H1 (cell line): ENCODE data around the gene LRRC10. TPM values are rescaled to one million over a fixed set of nuclear protein-coding genes. Genes with fewer than 3 reads are reported as not detected.

Source experiments
- CTCF ChIA-PET: fragments of 300-600 bp; sonication (Branson Sonifier 250); formaldehyde crosslinking; loops from one replicate; lab custom pipeline; 2021; ENCODE audit not compliant: partially characterized antibody; lab: Charles Lee
- POLR2A ChIA-PET: fragments of 300-600 bp; sonication (Branson Sonifier 250); formaldehyde crosslinking; loops from one replicate; lab custom pipeline; 2021; ENCODE audit warnings: inconsistent platforms; ENCODE audit not compliant: partially characterized antibody; lab: Charles Lee
- DNase-seq, 2 experiments: peaks; one replicate each; pipeline versions ENCODE4 v3.0.0 to v3.0.0-alpha.2; 2010 to 2022; ENCODE audit warnings: low spot score in 2 of 2, low read depth in 1 of 2, mixed read lengths in 1 of 2
- FAIRE-seq: peaks from 2 replicates; lab custom pipeline; 2011; peaks lifted over from hg19 to GRCh38; lab: Jason Lieb, UNC
- H2AFZ ChIP-seq: 2 replicates; pipeline ENCODE4 v1.8.1; 2012; ENCODE audit warnings: low read length, inconsistent platforms
- H2AK5ac ChIP-seq: 2 replicates; pipeline ENCODE4 v1.6.1; 2013; ENCODE audit warnings: low read depth, low read length
- H2BK120ac ChIP-seq: replicated peaks from 2 replicates; pipeline ENCODE3; 2013; ENCODE audit warnings: low read depth, low read length, inconsistent platforms
- H2BK12ac ChIP-seq: 2 replicates; pipeline ENCODE4 v1.6.1; 2013; ENCODE audit warnings: low read depth, low read length
- H2BK15ac ChIP-seq: 2 replicates; pipeline ENCODE4 v1.6.1; 2013; ENCODE audit warnings: low read length
- H2BK20ac ChIP-seq: 2 replicates; pipeline ENCODE4 v1.6.1; 2013; ENCODE audit warnings: low read length
- H2BK5ac ChIP-seq: 2 replicates; pipeline ENCODE4 v1.6.1; 2013; ENCODE audit warnings: low read depth, low read length
- H3K14ac ChIP-seq: 2 replicates; pipeline ENCODE4 v1.6.1; 2013; ENCODE audit warnings: inconsistent platforms; ENCODE audit not compliant: insufficient read length
- H3K18ac ChIP-seq: 2 replicates; pipeline ENCODE4 v1.6.1; 2013; ENCODE audit warnings: low read length; ENCODE audit errors: extremely low read depth
- H3K23ac ChIP-seq: 2 replicates; pipeline ENCODE4 v1.6.1; 2013; ENCODE audit warnings: inconsistent platforms; ENCODE audit not compliant: insufficient read length
- H3K23me2 ChIP-seq: 2 replicates; pipeline ENCODE4 v1.6.1; 2013; ENCODE audit warnings: low read depth, low read length
- H3K27ac ChIP-seq: 2 replicates; pipeline ENCODE4 v1.6.1; 2011; ENCODE audit warnings: low read depth, low read length, inconsistent platforms
- H3K27me3 ChIP-seq, 4 experiments: replicated peaks in 1 of 4; 1 replicate in 1 of 4; 2 replicates in 3 of 4; pipeline versions ENCODE4 v1.6.1 to v1.8.1; 2011 to 2013; ENCODE audit warnings: low read length in 3 of 4, mild to moderate bottlenecking in 3 of 4, inconsistent platforms in 2 of 4, mixed read lengths in 2 of 4, moderate library complexity in 1 of 4; ENCODE audit not compliant: control insufficient read depth in 3 of 4, insufficient read depth in 3 of 4; ENCODE audit errors: extremely low read depth in 1 of 4
- H3K36me3 ChIP-seq, 4 experiments: 2 replicates each; pipeline versions ENCODE4 v1.6.1 to v1.8.1; 2011 to 2013; ENCODE audit warnings: mild to moderate bottlenecking in 4 of 4, low read length in 3 of 4, moderate library complexity in 2 of 4, control low read depth in 1 of 4, inconsistent platforms in 1 of 4; ENCODE audit not compliant: insufficient read depth in 4 of 4, control insufficient read depth in 2 of 4
- H3K4ac ChIP-seq: replicated peaks from 2 replicates; pipeline ENCODE3; 2013; ENCODE audit warnings: low read length, low read depth, mixed read lengths, inconsistent platforms; ENCODE audit not compliant: insufficient read length
- H3K4me1 ChIP-seq, 4 experiments: replicated peaks in 1 of 4; 1 replicate in 1 of 4; 2 replicates in 3 of 4; pipeline versions ENCODE4 v1.6.1 to v1.8.1; 2011 to 2013; ENCODE audit warnings: low read length in 3 of 4, inconsistent platforms in 2 of 4, mixed read lengths in 1 of 4; ENCODE audit not compliant: insufficient read depth in 4 of 4, control insufficient read depth in 3 of 4
- H3K4me2 ChIP-seq, 2 experiments: 2 replicates each; pipeline versions ENCODE4 v1.6.1 to v1.8.1; 2011 to 2013; ENCODE audit warnings: low read depth in 2 of 2, low read length in 2 of 2, control low read depth in 1 of 2, inconsistent platforms in 1 of 2, mild to moderate bottlenecking in 1 of 2; ENCODE audit not compliant: insufficient read depth in 1 of 2
- H3K4me3 ChIP-seq, 4 experiments: fragments of 200-600, 300-600 bp in 1 of 4; sonication (generic), shearing (Covaris generic), sonication (Bioruptor Twin) in 1 of 4; 2 replicates each; pipeline versions ENCODE4 v1.5.1 to v1.8.1; 2011 to 2016; ENCODE audit warnings: low read length in 4 of 4, low read depth in 3 of 4, control low read depth in 2 of 4, inconsistent platforms in 2 of 4, mild to moderate bottlenecking in 2 of 4, mixed read lengths in 1 of 4, moderate library complexity in 1 of 4; ENCODE audit not compliant: insufficient read depth in 2 of 4; ENCODE audit errors: extremely low read depth in 1 of 4
- H3K56ac ChIP-seq: replicated peaks from 2 replicates; pipeline ENCODE3; 2013; ENCODE audit warnings: low read depth, mild to moderate bottlenecking, mixed read lengths, low read length, inconsistent platforms; ENCODE audit not compliant: insufficient read length
- H3K79me1 ChIP-seq: 2 replicates; pipeline ENCODE4 v1.6.1; 2013; ENCODE audit warnings: low read depth, low read length, control low read depth
- H3K79me2 ChIP-seq, 2 experiments: 2 replicates each; pipeline versions ENCODE4 v1.6.1 to v1.8.1; 2012 to 2013; ENCODE audit warnings: low read length in 2 of 2, mild to moderate bottlenecking in 2 of 2, inconsistent platforms in 1 of 2; ENCODE audit not compliant: insufficient read depth in 2 of 2, control insufficient read depth in 1 of 2
- H3K9ac ChIP-seq, 4 experiments: replicated peaks in 1 of 4; 1 replicate in 1 of 4; 2 replicates in 3 of 4; pipeline versions ENCODE4 v1.6.1 to v1.8.1; 2011 to 2013; ENCODE audit warnings: low read depth in 3 of 4, low read length in 3 of 4, control low read depth in 2 of 4, mild to moderate bottlenecking in 2 of 4, moderate library complexity in 2 of 4, inconsistent platforms in 1 of 4; ENCODE audit errors: extremely low read depth in 1 of 4
- H3K9me3 ChIP-seq, 2 experiments: 2 replicates each; pipeline versions ENCODE4 v1.6.1 to v1.8.1; 2012 to 2013; ENCODE audit warnings: mild to moderate bottlenecking in 2 of 2, moderate library complexity in 2 of 2, control low read depth in 1 of 2, inconsistent platforms in 1 of 2, low read depth in 1 of 2, low read length in 1 of 2, mixed read lengths in 1 of 2; ENCODE audit not compliant: insufficient read depth in 2 of 2
- H4K20me1 ChIP-seq, 2 experiments: replicated peaks in 1 of 2; 2 replicates each; pipeline versions ENCODE3 to v1.8.1; 2011 to 2013; ENCODE audit warnings: inconsistent platforms in 2 of 2, low read length in 2 of 2, mild to moderate bottlenecking in 1 of 2; ENCODE audit not compliant: insufficient read depth in 2 of 2, control insufficient read depth in 1 of 2
- H4K5ac ChIP-seq: 2 replicates; pipeline ENCODE4 v1.6.1; 2013; ENCODE audit warnings: low read length, low read depth, mixed read lengths, inconsistent platforms; ENCODE audit not compliant: insufficient read length
- H4K8ac ChIP-seq: 2 replicates; pipeline ENCODE4 v1.8.0; 2013; ENCODE audit warnings: mild to moderate bottlenecking, moderate library complexity, low read length, inconsistent platforms; ENCODE audit not compliant: insufficient read depth; ENCODE audit errors: extremely low read depth
- H4K91ac ChIP-seq: replicated peaks from 2 replicates; pipeline ENCODE3; 2013; ENCODE audit warnings: low read length, mixed read lengths, inconsistent platforms; ENCODE audit not compliant: insufficient read length
- CHD2 ChIP-seq: IDR thresholded peaks from 2 replicates; pipeline ENCODE4 v1.6.1; 2012; ENCODE audit warnings: low read length, improper control_type of control experiment
- KDM5A ChIP-seq: fragments of 200-600 bp; IDR thresholded peaks from 2 replicates; pipeline ENCODE4 v1.7.1; 2012; ENCODE audit warnings: mild to moderate bottlenecking, low read length, inconsistent platforms, mixed read lengths
- POLR2A ChIP-seq, 2 experiments: IDR thresholded peaks; 1 replicate in 1 of 2; 2 replicates in 1 of 2; pipeline ENCODE4 v1.6.1; 2011; ENCODE audit warnings: low read depth in 2 of 2, low read length in 2 of 2, mild to moderate bottlenecking in 2 of 2; ENCODE audit errors: control extremely low read depth in 1 of 2
- RAD21 ChIP-seq, 2 experiments: IDR thresholded peaks in 1 of 2; conservative IDR thresholded peaks in 1 of 2; 2 replicates each; pipeline ENCODE4 v1.6.1; 2011; ENCODE audit warnings: low read depth in 2 of 2, low read length in 2 of 2, improper control_type of control experiment in 1 of 2, inconsistent platforms in 1 of 2, mild to moderate bottlenecking in 1 of 2, moderate library complexity in 1 of 2
- polyA plus RNA-seq, 7 experiments: library from polyadenylated mRNA; depleted of rRNA in 3 of 7; stranded (reverse) in 5 of 7; unstranded in 2 of 7; fragments of >200 nt in 5 of 7; fragments of 200-250 nt in 2 of 7; gene quantifications; 1 replicate in 5 of 7; 2 replicates in 1 of 7; 4 replicates in 1 of 7; pipeline versions ENCODE4 v1.2.1 to v1.2.3, GENCODE V29; 2011 to 2013; ENCODE audit warnings: missing spikeins in 2 of 7, mixed read lengths in 2 of 7
- total RNA-seq: library from RNA; stranded (reverse); fragmentation: NEBNext Ultra II Directional; extraction: Animal tissue kit (Norgen Biotek cat#: 25700); gene quantifications from 2 replicates; pipeline ENCODE4 v1.2.1, GENCODE V29; 2021
- TF ChIP-seq, protein P1 (sequence below), 3 experiments: IDR thresholded peaks; 1 replicate in 2 of 3; 2 replicates in 1 of 3; pipeline versions ENCODE4 v1.5.1 to v1.6.1; 2011; ENCODE audit warnings: low read length in 3 of 3, mild to moderate bottlenecking in 3 of 3, inconsistent platforms in 2 of 3, low read depth in 1 of 3, moderate library complexity in 1 of 3; ENCODE audit not compliant: insufficient read depth in 1 of 3; ENCODE audit errors: control extremely low read depth in 1 of 3

LRRC10 gene
- total and polyA plus RNA-seq, 2 of the 8 experiments (the other 6 are each of a cell fraction or from before 2014, with no cell fraction given) = not detected

DNA sequence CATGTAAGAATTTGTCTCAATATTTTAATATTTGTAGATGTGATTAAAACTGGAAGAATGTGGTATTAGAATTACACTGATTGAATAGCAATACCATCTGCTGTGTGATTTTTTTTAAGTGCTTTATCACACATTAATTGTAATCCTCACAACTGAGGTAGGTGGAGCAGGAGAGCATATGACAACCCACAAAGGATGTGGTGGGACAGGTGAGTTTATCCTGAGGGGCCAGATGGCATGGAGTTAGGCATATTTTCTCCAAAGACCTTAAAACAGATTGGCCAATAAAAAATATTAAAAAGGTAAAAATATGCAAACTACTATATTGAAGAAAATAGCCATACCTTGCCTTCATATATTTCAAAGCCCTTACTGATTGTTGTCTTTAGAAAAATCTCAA, 7.8 kb downstream of the LRRC10 start:
- TF ChIP-seq POLR2A (IDR thresholded peaks at IDR 0.05; ENCODE audit: control extremely low read depth in 1 of 2, low read depth in 2 of 2, low read length in 2 of 2) (peak in 1 of 2 experiments; percentile 37; a peak in 1 of 3 replicates), CHD2 (no peak), KDM5A (no peak), RAD21 (IDR thresholded peaks at IDR 0.05 in 1 of 2, conservative IDR thresholded peaks at IDR 0.05 in 1 of 2; ENCODE audit: low read depth in 2 of 2, low read length in 2 of 2) (peak in 1 of 2 experiments; percentile 32; a peak in 3 of 4 replicates)
- TF ChIP-seq, protein P1, sequence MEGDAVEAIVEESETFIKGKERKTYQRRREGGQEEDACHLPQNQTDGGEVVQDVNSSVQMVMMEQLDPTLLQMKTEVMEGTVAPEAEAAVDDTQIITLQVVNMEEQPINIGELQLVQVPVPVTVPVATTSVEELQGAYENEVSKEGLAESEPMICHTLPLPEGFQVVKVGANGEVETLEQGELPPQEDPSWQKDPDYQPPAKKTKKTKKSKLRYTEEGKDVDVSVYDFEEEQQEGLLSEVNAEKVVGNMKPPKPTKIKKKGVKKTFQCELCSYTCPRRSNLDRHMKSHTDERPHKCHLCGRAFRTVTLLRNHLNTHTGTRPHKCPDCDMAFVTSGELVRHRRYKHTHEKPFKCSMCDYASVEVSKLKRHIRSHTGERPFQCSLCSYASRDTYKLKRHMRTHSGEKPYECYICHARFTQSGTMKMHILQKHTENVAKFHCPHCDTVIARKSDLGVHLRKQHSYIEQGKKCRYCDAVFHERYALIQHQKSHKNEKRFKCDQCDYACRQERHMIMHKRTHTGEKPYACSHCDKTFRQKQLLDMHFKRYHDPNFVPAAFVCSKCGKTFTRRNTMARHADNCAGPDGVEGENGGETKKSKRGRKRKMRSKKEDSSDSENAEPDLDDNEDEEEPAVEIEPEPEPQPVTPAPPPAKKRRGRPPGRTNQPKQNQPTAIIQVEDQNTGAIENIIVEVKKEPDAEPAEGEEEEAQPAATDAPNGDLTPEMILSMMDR (IDR thresholded peaks at IDR 0.05; ENCODE audit: control extremely low read depth in 1 of 3, insufficient read depth in 1 of 3, low read depth in 1 of 3, low read length in 3 of 3) = peak in 2 of 3 experiments; percentile 15 to 23; a peak in 1 of 4 replicates
- POLR2A ChIA-PET = interaction anchor here (0.6 to 4.6 kb wide), 6 partner anchors 10 to 439 kb away, joined by 3 to 27 read pairs (median 4); no protein-coding TSS in a partner anchor
- FAIRE-seq = no peak

More for the DNA sequence above, 7.8 kb downstream of the LRRC10 start:
- Histone ChIP-seq H2BK20ac (no peak overlapping the region), H3K79me1 (no peaks in the 10 kb centered on the region), H2AK5ac (no peak overlapping the region), H3K79me2 (no peaks in the 10 kb centered on the region), H3K4me3 (no peak overlapping the region), H4K8ac (no peak overlapping the region), H3K14ac (no peak overlapping the region), H2BK120ac (no peak overlapping the region), H3K4me2 (no peak overlapping the region), H3K36me3 (peaks cover 9 to 51% (median 31%) of the 10 kb centered on the region in 4 experiments), H3K27me3 (no peaks in the 10 kb centered on the region), H4K20me1 (no peaks in the 10 kb centered on the region), H3K27ac (no peak overlapping the region), H4K5ac (no peak overlapping the region), H2BK12ac (no peak overlapping the region), H4K91ac (no peak overlapping the region), H2BK5ac (no peak overlapping the region), H3K9ac (no peak overlapping the region), H3K18ac (no peak overlapping the region), H2BK15ac (no peak overlapping the region), H2AFZ (no peak overlapping the region), H3K56ac (no peak overlapping the region), H3K4me1 (no peaks in the 10 kb centered on the region), H3K23ac (no peak overlapping the region), H3K4ac (no peak overlapping the region), H3K9me3 (no peaks in the 10 kb centered on the region), H3K23me2 (no peaks in the 10 kb centered on the region)
- CTCF ChIA-PET = no interaction called here
- no peak for DNase-seq
